Measurements from ENCODE around the gene DUSP6. TPM values are rescaled to one million over a fixed set of nuclear protein-coding genes. Genes with fewer than 3 reads are reported as not detected.
A peak's percentile ranks its signal among the peaks of the same experiment; 100 is the strongest.

DUSP6 gene
- total and polyA plus RNA-seq, 2 of the 13 experiments (the other 11 are each of a cell fraction or from before 2014, with no cell fraction given), result 40.9 to 161 TPM

GRCh38 chr12:89345830-89346740, 6.2 kb downstream of the DUSP6 start (continued):
- no peak for TF ChIP-seq ZNF776 (CRISPR knock-in tag; IDR thresholded peaks at IDR 0.05)
- no peak for TF ChIP-seq FOXJ3 (CRISPR knock-in tag; IDR thresholded peaks at IDR 0.05; ENCODE audit: borderline replicate concordance)
- no peak for TF ChIP-seq CREB1 (IDR thresholded peaks at IDR 0.05)
- TF ChIP-seq CREB1 (CRISPR knock-in tag; IDR thresholded peaks at IDR 0.05), result no peak
- no peak for TF ChIP-seq ZNF580 (CRISPR knock-in tag; IDR thresholded peaks at IDR 0.05; ENCODE audit: borderline replicate concordance, low read depth)
- peak; percentile 92 for TF ChIP-seq ZBTB38 (CRISPR knock-in tag; IDR thresholded peaks at IDR 0.05)
- no peak for TF ChIP-seq ATF2 (CRISPR knock-in tag; IDR thresholded peaks at IDR 0.05)
- TF ChIP-seq ERF (CRISPR knock-in tag; IDR thresholded peaks at IDR 0.05), result peak; percentile 25; the same call in 1 of the 2 replicates
- peak; percentile 17 for TF ChIP-seq IKZF5 (CRISPR knock-in tag; IDR thresholded peaks at IDR 0.05)
- no peak for TF ChIP-seq ZNF503 (CRISPR knock-in tag; IDR thresholded peaks at IDR 0.05)
- TF ChIP-seq ARID5B (CRISPR knock-in tag; IDR thresholded peaks at IDR 0.05), result peak; percentile 46; the same call in 1 of the 2 replicates
- TF ChIP-seq ZKSCAN8 (CRISPR knock-in tag; IDR thresholded peaks at IDR 0.05; ENCODE audit: borderline replicate concordance), result peak; percentile 47; the same call in 1 of the 2 replicates
- TF ChIP-seq SAFB2 (CRISPR knock-in tag; IDR thresholded peaks at IDR 0.05; ENCODE audit: borderline replicate concordance, low read depth), result 0 out of 2 replicates have a peak, but pooled peaks have one; percentile 17
- no peak for TF ChIP-seq HINFP (CRISPR knock-in tag; IDR thresholded peaks at IDR 0.05; ENCODE audit: low read depth)
- no peak for TF ChIP-seq IRX3 (CRISPR knock-in tag; IDR thresholded peaks at IDR 0.05; ENCODE audit: borderline replicate concordance, low read depth)
- TF ChIP-seq ZFY (CRISPR knock-in tag; IDR thresholded peaks at IDR 0.05), result no peak
- TF ChIP-seq SAP130 (CRISPR knock-in tag; IDR thresholded peaks at IDR 0.05; ENCODE audit: low read depth), result peak; percentile 44
- peak; percentile 24; the same call in 1 of the 2 replicates for TF ChIP-seq HDAC1 (CRISPR knock-in tag; IDR thresholded peaks at IDR 0.05)
